Medulla oblongata (tissue), 1 donor: Measurements from ENCODE around the gene NPAS2.

Experiments used
- DNase-seq: peaks from one replicate; pipeline ENCODE4 v3.0.0-alpha.2; 2015; ENCODE audit errors: extremely low spot score

NPAS2 gene

DNA sequence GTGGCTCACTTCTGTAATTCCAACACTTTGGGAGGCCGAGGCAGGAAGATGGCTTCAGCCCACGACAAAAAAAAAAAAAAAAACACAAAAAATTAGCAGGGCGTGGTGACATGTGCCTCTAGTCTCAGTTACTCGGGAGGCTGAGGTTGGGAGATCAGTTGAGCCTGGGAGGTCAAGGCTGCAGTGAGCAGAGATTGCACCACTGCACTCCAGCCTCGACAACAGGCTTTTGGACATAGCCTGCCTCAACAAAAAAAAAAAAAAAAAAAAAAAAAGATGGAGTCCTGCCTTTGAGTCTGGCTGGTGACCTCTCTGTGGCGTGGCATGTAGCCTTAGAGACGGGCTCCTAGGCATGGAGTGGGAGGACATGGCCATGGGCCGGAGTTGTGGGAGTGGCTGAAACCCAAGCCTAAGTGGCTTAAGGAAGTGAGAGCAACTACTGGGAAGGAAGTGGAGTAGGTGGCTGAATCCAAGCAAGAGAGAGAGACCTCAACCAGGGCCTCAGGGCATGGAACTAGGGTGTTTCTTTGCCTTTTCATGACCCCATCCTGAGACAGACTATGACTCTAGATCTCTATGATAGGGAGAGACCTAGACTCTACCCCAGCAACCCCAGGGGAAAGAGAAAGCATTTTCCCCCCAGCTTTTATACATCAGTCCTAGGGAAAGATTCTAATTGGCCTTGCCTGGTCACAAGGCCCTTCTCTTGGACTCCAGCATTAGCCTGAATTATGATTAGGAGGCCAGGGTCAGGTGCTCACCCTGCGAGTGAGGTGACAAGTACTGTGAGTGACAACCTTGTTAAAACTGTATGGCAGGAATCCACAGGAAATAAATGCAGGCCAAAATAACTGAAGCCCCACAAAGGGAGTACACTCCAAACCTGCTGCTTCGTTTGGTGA is 34.2 kb downstream of the NPAS2 start:
- no peak for DNase-seq

DNA sequence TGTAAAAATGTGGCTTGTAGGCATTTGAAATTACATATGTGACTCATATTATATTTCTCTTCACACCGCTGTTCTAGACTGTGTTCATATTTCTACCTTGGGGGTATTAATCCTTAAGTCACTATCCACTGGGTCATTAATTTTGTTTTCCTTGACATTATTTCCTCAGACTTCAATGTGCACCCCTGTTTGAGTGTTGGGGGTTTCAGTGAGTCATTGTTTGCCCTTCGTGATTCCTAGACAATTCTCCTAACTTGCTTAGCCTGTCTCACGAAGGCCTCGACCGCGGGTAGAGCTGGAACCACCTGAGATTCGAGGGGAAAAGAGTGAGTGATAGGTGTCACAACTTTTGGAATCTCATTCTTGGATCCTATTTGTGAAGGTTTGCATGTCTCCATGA is 35.1 kb downstream of the NPAS2 start:
- no peak for DNase-seq

DNA sequence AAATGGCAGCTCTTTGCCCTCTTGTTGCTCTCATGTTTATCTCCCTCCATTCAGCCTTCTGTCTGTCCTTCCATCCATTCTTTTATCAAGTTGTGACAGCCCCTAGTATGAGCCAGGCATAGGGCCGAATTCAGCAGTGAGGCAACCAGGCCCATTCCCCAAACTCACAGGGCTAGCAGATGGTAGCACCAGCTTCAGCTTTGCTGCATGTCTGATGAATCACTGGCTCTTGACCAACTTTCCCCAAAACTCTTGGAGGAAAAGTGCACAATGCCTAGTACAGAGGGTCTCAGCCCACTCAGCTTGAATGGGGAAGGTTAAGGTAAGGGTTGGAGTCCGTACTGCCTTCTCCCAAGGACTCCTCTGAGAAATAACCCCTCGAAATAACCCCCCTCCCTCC is 35.7 kb downstream of the NPAS2 start:
- no peak for DNase-seq

DNA sequence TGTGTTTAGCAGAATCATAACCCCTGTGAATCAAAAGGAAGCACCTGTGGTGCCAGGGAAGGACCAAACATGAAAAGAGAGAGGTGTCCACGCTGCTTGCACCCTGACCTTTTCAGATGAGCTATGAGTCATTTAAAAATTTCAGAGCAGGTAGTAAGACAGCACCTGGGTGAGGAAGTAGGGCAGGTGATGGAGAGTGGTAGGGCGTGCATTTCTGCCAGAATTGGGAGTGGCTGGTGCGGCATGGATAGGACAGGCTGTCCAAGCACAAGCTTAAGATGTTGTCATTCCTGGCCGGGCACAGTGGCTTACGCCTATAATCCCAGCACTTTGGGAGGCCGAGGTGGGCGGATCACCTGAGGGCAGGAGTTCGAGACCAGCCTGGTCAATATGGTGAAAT is 36.8 kb downstream of the NPAS2 start:
- DNase-seq: no peak

DNA sequence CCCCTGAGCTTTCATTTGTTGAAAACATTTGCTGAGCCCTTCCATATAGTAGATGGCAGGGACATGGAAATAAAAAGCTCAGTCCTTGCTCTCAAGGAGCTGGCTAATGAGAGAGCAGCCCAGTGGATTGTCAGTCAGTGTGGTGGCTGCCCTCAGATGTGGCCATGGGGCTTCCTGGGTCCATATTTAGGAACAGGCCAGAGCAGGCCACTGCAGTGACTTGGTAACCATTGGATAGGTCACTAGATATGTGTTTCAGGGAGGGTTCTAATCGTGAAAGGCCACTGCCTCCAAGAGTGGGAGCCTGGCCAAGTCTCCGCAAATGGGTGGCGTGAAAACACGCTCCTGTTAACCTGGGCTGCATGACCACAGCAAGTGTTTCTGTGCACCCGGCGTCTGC is 37.4 kb downstream of the NPAS2 start:
- DNase-seq: no peak

DNA sequence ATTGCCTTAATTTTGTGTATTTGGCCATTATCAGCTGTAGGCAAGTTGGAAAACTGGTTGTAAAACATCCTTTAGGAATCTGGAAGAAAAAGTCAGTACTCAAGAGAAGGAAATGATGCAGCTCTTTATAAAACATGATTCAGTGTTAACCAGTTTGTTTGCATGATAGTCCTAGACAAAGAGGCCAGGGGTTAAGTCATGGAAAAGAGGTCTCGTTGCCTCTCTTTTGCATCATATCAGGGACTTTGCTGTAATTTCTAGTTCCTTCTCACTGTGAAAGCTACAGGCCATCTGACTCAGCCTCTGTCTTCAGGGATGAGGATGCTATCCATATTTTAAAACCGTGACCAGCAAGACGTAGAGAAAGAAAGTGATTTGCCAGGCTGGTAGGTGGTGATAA is 38.0 kb downstream of the NPAS2 start:
- no peak for DNase-seq

DNA sequence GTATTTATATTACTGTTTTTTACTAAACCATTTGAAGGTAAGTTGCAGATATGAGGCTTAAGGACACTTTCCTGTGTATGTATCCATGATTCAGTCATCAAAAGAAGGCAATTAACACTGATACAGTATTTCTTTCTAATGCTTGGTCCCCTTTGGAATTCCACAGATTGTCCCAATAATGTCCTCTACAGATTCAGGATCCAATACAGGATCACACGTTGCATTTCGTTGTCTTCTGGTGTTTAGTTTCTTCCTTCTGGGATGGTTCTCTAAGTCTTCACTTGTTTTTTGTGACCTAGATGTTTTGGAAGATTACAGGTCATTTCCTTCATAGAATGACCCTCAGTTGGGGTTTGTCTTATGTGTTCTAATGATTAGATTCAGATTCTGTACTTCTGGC is 40.0 kb downstream of the NPAS2 start:
- DNase-seq: no peak

DNA sequence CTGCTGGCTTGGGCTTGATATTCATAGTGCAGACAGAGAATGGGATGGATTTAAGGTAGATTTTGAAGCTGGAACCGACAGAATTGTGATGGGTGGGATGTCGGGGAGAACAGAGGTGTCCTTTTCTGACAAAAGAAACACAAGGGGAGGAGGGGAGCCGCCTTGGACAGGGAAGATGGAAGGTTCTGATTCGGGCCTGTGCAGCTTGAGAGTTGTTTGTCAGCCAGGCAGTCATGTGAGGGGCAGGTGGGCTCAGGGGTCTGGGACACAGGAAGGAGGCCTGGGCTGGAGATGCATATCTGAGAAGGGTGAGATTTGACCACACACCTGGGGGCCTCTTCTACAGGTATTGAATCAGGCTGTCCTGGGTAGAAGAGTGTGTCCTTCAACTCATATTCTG is 41.4 kb downstream of the NPAS2 start:
- no peak for DNase-seq

DNA sequence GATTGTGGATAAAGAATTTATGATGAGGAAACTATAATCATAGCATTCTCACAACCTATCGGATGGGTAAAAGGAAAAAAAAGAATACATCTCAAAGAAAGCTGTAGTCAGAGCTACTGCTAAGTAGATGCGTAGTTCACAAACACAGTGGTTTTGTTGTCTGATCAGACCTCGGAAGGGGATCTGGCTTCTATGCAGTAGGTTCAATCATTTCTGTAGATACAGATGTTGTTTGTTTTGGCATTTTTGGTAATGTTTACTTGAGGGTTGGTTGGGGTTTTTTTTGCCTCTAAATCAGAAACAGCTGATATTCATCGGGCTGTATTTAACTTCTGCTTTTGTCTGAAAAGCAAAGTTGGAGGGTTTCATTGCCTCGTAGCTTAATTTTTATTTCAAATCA is 42.1 kb downstream of the NPAS2 start:
- DNase-seq: no peak

DNA sequence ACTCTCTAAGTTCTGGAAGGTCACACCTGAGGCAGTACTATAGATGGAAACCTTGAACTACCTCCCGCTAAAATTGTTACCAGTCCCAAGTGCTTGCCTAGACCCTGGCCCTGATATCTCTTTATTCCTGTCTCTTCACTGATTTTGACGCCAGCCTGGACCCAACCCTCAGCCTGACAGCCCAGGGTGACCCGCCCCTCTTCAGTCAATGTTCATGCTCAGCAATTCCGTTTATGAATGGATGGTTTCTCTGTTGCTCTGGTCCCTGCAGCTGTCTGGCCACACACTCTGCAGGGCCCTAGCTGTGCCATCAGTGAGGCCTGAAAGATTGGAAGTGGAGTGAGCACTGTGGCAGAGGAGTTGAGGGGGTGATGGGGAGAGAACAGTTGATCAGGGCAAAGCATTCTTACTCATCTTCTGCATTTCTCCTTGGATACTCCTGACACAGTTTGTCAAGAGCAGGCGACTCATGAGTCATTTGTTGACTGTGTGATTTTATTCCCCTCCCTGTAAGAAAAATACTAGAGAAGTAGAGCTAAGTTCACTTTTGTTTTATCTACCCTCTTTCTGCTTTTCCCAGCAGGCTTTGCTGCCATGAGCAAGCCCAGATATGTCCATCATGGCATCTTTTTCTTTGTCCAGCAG is 46.0 kb downstream of the NPAS2 start:
- DNase-seq: peak; percentile 33

DNA sequence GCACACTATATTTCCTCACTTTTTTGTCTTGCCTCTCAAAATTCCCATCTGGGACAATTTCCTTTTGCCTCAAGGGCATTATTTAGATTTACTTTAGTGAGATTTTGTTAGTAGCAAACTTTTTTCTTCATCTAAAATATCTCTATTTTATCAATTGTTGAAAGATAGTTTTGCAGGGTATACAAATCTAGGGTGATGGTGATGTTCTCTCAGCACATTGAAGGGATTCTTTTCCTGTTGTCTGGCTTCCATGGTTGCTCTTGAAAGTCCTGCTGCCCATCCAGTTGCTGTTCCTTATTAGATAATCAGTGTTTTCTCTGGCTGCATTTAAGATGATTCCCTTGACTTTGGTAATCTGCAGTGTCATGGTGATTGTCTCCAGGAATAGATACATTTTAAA is 48.1 kb downstream of the NPAS2 start:
- no peak for DNase-seq

DNA sequence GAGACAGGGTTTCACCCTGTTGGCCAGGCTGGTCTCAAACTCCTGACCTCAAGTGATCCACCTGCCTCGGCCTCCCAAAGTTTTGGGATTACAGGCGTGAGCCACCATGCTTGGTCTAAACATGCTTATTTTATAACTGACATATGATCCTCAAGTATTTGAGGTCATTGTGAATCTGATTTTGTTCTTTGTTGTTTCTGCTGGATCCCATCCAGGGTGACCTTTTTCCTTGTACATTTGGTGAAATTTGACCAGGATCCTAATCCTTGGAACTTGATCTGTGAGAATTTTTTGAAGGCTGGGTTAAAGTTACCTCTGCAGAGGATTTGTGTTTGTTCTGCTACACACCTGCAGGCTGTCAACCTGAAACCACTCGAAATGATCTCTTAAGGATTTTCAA is 49.2 kb downstream of the NPAS2 start:
- DNase-seq: no peak

DNA sequence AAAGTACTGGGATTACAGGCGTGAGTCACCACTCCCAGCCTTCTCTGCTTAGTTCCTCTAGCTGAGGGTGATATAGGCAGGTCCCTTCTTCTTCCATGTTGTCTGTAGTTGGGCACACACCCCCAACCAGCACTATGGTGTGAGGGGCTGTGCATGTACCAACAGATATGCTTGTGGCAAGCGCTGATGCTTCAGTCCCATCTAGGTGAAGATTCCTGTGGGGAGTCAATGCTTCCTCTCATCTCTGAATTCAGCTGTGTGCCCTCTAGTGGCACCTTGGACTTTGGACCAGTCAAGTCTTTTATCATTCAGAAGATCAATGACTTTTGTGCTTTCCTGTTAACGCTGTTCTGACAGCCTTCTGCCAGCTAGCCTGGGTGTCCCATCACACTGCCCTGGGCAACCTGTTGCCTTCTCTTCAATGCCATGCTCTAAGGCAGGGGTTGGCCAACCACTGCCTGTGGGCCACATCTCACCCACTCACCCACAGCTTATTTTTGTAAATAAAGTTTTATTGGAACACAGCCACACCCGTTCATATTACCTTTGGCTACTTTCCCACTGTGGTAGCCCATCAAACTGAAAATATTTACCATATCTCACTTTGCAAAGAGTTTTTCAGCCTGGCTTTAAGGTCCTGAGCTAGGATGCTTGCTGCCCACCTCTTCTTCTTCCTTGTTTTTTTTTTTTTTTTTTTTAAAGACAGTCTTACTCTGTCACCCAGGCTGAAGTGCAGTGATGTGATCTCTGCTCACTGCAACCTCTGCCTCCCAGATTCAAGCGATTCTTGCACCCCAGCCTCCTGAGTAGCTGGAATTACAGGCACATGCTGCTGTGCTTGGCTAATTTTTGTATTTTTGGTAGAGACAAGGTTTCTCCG is 51.0 kb downstream of the NPAS2 start:
- no peak for DNase-seq

DNA sequence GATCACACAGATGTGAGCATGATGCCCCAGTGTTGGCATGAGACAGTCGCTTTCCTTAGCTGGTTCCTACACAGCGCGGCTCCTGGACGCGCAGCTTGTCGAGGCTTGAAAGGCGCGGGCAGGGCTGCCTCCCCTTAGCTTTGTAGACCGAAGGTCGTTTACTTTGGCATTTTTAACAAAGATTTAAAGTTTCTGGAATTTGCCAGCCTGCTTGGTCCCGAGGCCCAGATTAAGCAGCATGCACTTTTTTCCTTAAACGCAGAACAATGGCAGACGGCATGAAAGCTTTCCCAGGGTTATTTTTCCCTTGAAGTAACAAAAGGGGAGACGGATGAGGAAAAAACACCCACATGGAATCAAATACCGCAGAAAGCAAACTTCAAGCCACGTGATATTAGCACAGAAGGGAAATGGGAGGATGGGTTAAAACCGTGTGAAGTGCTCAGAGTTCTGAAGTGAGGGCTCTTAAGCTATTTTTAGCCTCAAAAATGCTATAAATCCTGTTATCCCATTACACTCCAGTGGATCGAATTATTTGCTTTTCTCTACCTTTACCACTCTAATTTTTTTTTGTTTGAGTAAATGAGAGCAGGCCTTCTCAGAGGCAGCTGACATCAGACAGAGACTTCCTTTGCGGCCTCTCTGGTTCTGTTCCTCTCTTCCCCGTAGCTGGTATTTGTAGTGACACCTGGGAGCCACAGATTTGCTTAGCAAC is 55.7 kb downstream of the NPAS2 start:
- no peak for DNase-seq

DNA sequence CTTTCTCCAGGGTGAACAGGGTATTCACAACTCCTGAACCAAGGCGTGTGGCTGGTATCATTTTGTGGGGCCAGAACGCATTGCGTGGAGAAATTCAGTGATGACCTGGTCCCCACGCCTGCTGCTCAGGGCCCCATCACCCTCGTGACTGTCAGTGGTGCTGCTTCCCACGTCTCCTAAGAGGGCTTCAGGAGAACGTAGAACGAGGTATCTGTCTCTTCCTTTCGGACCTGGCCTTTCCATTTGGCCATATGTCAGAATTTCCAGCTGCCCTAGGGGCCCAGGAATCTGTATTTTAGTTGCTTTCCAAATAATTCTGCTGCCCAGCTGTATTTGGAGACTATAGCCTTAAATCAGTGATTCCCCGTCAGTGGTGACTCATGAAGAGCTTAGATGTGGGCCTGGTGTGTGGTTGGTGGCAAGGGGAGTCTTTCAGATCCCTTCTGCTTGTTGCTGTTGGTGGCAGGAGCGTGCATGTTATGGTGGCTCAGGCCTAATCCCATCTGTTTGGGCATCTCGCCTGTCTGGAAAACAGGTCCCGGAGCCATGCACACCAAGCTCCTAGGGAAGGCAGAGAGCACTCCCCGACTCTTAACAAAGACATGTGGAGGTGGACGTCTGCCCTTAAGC is 56.4 kb downstream of the NPAS2 start:
- no peak for DNase-seq

DNA sequence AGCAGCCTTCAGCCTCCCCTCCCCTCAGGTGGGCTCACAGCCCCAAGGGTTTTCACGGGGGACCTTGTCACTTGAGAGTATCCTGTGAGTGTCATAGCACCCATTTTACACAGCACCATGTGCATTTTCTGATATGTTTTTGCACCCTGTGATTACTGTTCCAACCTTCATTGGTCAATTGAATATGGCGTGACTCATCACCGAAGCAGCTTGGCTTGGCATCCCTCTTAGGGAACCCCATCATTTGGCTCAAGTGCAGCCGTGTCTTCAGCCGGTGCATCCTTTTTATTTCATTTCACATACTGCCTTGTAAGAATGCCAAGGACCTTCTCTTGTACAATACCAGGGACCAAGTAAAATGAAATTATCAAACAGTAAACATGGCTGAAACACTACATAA is 57.6 kb downstream of the NPAS2 start:
- DNase-seq: no peak

DNA sequence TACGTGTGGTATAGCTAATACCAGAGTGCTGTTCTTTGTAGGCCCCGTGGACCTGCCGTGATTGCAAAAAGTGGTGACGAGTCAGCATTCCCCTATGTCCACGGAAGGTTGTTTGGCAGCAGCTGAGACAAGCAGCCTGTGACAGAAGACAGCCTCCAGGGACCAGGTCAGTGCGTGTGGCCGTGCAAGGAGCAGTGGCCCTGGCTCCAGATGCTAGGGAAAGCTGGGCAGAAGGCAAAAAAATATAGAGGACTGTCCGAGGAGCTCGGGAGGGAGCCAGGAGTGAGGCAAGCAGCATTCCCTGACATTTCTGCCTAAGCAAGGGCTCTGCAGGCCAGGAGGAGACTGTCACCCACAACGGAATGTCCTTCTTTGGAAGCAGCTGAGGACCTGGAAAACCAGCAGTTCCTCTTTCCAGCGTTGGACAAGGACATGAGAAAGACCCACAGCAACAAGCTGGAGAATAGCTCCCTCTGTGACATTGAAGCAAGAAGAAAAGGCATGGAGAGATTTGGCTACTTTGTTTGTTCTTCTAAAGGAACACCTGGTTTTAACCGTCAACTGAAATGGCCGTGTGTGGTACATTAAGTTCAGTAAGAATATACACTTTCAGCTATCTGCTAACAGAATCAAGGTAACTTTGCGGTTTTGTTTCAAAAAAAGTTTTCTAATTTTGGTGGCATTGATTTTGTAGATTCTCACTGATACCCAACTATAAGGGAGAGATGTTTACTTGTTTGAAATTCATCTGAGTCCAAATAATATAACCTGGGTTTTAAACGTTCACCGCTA is 58.3 kb downstream of the NPAS2 start:
- DNase-seq: peak; percentile 33

DNA sequence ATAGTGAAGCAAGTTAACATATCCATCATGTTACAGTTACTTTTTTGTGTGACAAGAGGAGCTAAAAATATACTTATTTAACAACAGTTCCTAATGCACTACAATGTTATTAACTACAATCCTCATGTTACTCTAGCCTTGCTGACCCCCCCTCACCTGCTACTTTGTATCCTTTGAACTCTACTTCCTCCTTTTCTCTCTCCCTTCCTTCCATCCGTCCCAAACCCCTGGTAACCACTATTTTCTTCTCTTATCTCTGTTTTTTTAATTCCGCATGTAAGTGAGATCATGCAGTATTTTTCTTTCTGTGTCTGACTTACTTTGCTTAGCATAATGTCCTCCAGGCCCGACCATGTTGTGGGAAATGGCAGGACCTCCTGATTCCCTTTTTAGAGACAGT is 59.4 kb downstream of the NPAS2 start:
- no peak for DNase-seq

DNA sequence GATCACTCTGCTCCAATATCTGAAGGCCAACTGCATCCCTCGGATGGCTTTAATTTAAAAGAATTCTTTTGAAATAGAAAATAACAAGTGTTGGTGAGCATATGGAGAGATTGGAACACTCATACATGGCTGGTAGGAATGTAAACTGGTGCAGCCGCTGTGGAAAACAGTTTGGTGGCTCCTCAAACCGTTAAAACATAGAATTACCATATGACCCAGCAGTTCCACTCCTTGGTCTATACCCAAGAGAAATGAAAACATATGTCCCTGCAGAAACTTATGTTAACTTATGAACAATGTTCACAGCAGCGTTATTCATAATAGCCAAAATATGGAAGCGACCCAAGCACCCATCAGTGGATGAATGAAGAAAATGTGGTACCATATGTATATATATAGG is 60.1 kb downstream of the NPAS2 start:
- no peak for DNase-seq

DNA sequence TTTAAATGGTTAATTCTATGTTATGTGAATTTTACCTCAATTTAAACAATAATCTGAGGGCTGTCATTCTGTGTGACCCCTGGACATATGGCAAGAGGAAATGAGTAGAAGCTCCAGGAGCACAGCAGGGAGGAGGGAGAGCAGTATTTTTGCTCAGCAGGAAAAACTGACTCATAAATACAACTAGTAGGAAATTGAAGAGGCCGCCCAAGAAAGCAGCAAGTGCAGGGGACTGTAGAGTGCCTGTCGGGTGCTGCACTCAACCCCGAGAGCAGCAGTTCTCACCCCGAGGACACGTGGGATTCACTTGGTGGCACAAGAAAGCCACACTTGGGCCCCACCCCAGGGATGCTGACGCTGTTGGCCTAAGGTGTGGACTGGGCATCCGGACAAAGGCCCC is 60.8 kb downstream of the NPAS2 start:
- DNase-seq: no peak
